Bladder microvascular endothelial cell (primary cell): ENCODE data around the gene ACVR1B. TPM values are rescaled to one million over a fixed set of nuclear protein-coding genes. Genes with fewer than 3 reads are reported as not detected.

Source experiments
- total RNA-seq: library from RNA; depleted of rRNA; stranded (reverse); fragments of >200 nt; gene quantifications from 2 replicates; pipeline ENCODE4 v1.2.3, GENCODE V29; 2014

ACVR1B gene
- total RNA-seq: 8.1 and 18.4 TPM in 2 replicates

GRCh38 chr12:51951199-51951842 lies at the start of gene ACVR1B:
ACVR1B (plus strand) TSS chr12:51951699; CDS start chr12:51951744, 45 bp downstream.

GRCh38 chr12:51907083-51907855 lies 44.2 kb upstream of the ACVR1B start, which contains the start of gene ACVRL1:
ACVRL1 (plus strand) TSS chr12:51907504; CDS start chr12:51912475, 4,971 bp downstream.

GRCh38 chr12:52006726-52007157 lies 55.2 kb downstream of the ACVR1B start, which contains the start of gene TAMALIN:
TAMALIN (plus strand) TSS chr12:52006946; CDS start chr12:52007020, 74 bp downstream.

Other genes starting within 250 kb of the ACVR1B start
- 0.16 and 0.31 TPM in 2 replicates for gene FIGNL2, start 103.0 kb upstream of the ACVR1B start, total RNA-seq
- 0.16 TPM in 1 of 2 replicates, not detected in the other for gene ANKRD33, start 63.6 kb upstream of the ACVR1B start, total RNA-seq
- 413 and 443 TPM in 2 replicates for gene ACVRL1, start 44.2 kb upstream of the ACVR1B start, total RNA-seq
- gene TAMALIN, start 55.2 kb downstream of the ACVR1B start, total RNA-seq: 32.1 and 46.0 TPM in 2 replicates
- gene NR4A1, start 99.7 kb downstream of the ACVR1B start, total RNA-seq: 0.49 and 0.94 TPM in 2 replicates
- gene ATG101, start 118.3 kb downstream of the ACVR1B start, total RNA-seq: 70.1 and 82.4 TPM in 2 replicates
- under 0.01 and 0.13 TPM in 2 replicates for gene SMIM41, start 128.0 kb downstream of the ACVR1B start, total RNA-seq
- gene KRT80, start 240.3 kb downstream of the ACVR1B start, total RNA-seq: 0.16 and 1.0 TPM in 2 replicates